ENCODE data around the gene AP2S1. TPM values are rescaled to one million over a fixed set of nuclear protein-coding genes. Genes with fewer than 3 reads are reported as not detected.

The AP2S1 gene
- total and polyA plus RNA-seq, 2 donors (not counting 1 experiment from before 2014, with no cell fraction given) = 143 to 201 TPM

DNA sequence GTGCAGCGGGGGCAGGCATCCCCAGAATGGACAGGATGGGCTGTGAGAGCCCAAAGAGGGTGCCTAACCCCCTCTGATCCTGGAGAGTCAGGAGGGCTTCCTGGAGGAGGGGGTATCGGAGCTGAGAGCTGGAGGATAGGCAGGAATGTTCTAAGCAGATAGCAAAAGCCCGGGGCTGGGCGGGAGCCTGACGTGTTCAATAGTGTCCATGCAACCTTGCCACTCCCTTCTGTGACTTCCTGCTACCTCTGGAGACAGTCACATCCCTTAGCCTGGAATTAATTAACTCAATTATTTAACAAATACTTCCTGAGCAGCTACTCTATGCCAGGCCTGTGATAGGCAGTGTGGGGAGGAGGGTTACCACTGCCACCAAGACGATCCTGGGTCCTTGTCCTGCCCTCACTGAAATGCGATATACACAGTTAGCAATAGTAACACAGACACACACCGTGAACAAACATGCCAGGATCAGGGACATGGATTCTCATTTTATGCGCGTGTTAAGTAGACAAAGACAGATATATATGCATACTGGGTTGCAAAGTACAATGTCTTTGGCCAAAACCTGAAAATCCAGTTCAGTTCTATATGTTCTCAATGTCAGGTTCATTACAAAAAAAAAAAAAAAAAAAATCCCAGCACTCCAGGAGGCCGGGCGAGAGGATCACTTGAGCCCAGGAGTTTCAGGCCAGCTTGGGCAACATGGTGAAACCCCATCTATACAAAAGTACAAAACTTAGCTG lies 10.7 kb downstream of the AP2S1 start:
- Histone ChIP-seq H3K36me3 (ENCODE audit: control insufficient read depth, insufficient read depth, low read length) (peaks cover 19% of the 10 kb centered on the region), H3K79me2 (ENCODE audit: control insufficient read depth, insufficient read depth, low read length) (peaks cover 7% of the 10 kb centered on the region), H4K20me1 (ENCODE audit: control insufficient read depth, extremely low read depth, insufficient read depth, low read length) (no peaks in the 10 kb centered on the region), H3K27ac (ENCODE audit: insufficient read depth, low read length) (no peak overlapping the region), H3K27me3 (ENCODE audit: control insufficient read depth, insufficient read depth, low read length) (no peaks in the 10 kb centered on the region), H3K4me2 (ENCODE audit: extremely low read depth, insufficient read depth, low read length) (no peak overlapping the region), H3K4me3 (replicated peaks in 1 of 4; ENCODE audit: control extremely low read depth in 1 of 4, insufficient read depth in 1 of 4, low read depth in 3 of 4, low read length in 4 of 4) (no peak overlapping the region), H3K9me3 (ENCODE audit: control insufficient read depth, insufficient read depth, low read depth, low read length) (no peaks in the 10 kb centered on the region), H3K9ac (ENCODE audit: insufficient read depth, low read length) (no peak overlapping the region), H3K4me1 (ENCODE audit: control insufficient read depth, extremely low read depth, insufficient read depth, low read length) (peaks cover 6% of the 10 kb centered on the region), H2AFZ (ENCODE audit: low read length) (no peak overlapping the region)
- no peak for TF ChIP-seq EZH2 (IDR thresholded peaks at IDR 0.05; ENCODE audit: low read length, missing control alignments)
- TF ChIP-seq, protein P1, sequence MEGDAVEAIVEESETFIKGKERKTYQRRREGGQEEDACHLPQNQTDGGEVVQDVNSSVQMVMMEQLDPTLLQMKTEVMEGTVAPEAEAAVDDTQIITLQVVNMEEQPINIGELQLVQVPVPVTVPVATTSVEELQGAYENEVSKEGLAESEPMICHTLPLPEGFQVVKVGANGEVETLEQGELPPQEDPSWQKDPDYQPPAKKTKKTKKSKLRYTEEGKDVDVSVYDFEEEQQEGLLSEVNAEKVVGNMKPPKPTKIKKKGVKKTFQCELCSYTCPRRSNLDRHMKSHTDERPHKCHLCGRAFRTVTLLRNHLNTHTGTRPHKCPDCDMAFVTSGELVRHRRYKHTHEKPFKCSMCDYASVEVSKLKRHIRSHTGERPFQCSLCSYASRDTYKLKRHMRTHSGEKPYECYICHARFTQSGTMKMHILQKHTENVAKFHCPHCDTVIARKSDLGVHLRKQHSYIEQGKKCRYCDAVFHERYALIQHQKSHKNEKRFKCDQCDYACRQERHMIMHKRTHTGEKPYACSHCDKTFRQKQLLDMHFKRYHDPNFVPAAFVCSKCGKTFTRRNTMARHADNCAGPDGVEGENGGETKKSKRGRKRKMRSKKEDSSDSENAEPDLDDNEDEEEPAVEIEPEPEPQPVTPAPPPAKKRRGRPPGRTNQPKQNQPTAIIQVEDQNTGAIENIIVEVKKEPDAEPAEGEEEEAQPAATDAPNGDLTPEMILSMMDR (conservative IDR thresholded peaks at IDR 0.05 in 1 of 2, IDR thresholded peaks at IDR 0.05 in 1 of 2; ENCODE audit: low read depth in 1 of 2, low read length in 2 of 2) = no peak
- no peak for DNase-seq (ENCODE audit: low read depth in 2 of 2)

DNA sequence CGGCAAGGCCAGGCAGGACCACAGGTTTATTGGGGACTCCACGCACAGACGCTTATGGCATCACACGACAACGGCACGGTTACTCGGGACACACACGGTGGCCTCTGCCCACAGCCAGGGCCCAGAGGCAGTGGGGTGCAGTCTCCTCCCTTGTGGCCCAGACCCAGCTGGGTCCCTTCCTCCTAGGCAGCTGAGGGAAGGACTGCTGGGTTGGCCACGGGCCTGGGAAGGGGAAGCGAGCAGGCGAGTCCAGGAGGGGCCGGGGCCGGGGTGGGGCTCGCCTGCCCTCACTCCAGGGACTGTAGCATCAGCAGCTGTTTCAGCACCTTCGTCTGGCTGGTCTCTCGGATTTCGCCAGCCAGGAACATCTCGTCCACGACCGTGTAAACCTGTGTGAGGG lies 12.5 kb downstream of the AP2S1 start:
- no peak overlapping the region for H3K27ac ChIP-seq (ENCODE audit: insufficient read depth, low read length)
- no peaks in the 10 kb centered on the region for H3K27me3 ChIP-seq (ENCODE audit: control insufficient read depth, insufficient read depth, low read length)
- peaks cover 6% of the 10 kb centered on the region for H3K4me1 ChIP-seq (ENCODE audit: control insufficient read depth, extremely low read depth, insufficient read depth, low read length)
- no peak for DNase-seq (ENCODE audit: low read depth in 2 of 2)
- H4K20me1 ChIP-seq (ENCODE audit: control insufficient read depth, extremely low read depth, insufficient read depth, low read length) = no peaks in the 10 kb centered on the region
- H3K9ac ChIP-seq (ENCODE audit: insufficient read depth, low read length) = no peak overlapping the region
- H3K4me2 ChIP-seq (ENCODE audit: extremely low read depth, insufficient read depth, low read length) = no peak overlapping the region
- no peak overlapping the region for H3K4me3 ChIP-seq (replicated peaks in 1 of 4; ENCODE audit: control extremely low read depth in 1 of 4, insufficient read depth in 1 of 4, low read depth in 3 of 4, low read length in 4 of 4)
- no peaks in the 10 kb centered on the region for H3K9me3 ChIP-seq (ENCODE audit: control insufficient read depth, insufficient read depth, low read depth, low read length)
- no peak for TF ChIP-seq EZH2 (IDR thresholded peaks at IDR 0.05; ENCODE audit: low read length, missing control alignments)
- TF ChIP-seq, protein P1 (conservative IDR thresholded peaks at IDR 0.05 in 1 of 2, IDR thresholded peaks at IDR 0.05 in 1 of 2; ENCODE audit: low read depth in 1 of 2, low read length in 2 of 2) = no peak
- peaks cover 7% of the 10 kb centered on the region for H3K79me2 ChIP-seq (ENCODE audit: control insufficient read depth, insufficient read depth, low read length)
- peaks cover 17% of the 10 kb centered on the region for H3K36me3 ChIP-seq (ENCODE audit: control insufficient read depth, insufficient read depth, low read length)
- H2AFZ ChIP-seq (ENCODE audit: low read length) = no peak overlapping the region

DNA sequence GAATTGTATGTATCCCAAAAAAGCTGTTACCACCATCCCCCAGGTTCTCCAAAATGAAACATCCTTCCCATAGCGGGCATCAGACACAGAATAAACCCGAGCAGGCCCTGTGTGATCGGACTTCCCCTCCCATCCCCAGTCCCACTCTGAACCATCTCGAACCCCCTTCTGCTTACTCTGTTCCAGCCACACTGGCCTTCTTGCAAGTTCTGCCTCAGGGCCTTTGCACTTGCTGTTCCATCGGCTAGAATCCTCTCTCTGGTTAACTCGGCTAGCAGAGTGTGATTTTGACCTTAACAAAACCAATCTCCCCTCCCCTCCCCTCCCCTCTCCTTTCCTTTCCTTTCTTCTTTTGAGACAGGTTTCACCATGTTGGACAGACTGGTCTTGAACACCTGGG lies 15.7 kb downstream of the AP2S1 start:
- H3K4me2 ChIP-seq (ENCODE audit: extremely low read depth, insufficient read depth, low read length) = no peak overlapping the region
- H2AFZ ChIP-seq (ENCODE audit: low read length) = no peak overlapping the region
- TF ChIP-seq, protein P1 (conservative IDR thresholded peaks at IDR 0.05 in 1 of 2, IDR thresholded peaks at IDR 0.05 in 1 of 2; ENCODE audit: low read depth in 1 of 2, low read length in 2 of 2) = no peak
- TF ChIP-seq EZH2 (IDR thresholded peaks at IDR 0.05; ENCODE audit: low read length, missing control alignments) = no peak
- no peak overlapping the region for H3K4me3 ChIP-seq (replicated peaks in 1 of 4; ENCODE audit: control extremely low read depth in 1 of 4, insufficient read depth in 1 of 4, low read depth in 3 of 4, low read length in 4 of 4)
- no peaks in the 10 kb centered on the region for H4K20me1 ChIP-seq (ENCODE audit: control insufficient read depth, extremely low read depth, insufficient read depth, low read length)
- H3K27ac ChIP-seq (ENCODE audit: insufficient read depth, low read length) = no peak overlapping the region
- H3K36me3 ChIP-seq (ENCODE audit: control insufficient read depth, insufficient read depth, low read length) = peaks cover 11% of the 10 kb centered on the region
- DNase-seq (ENCODE audit: low read depth in 2 of 2) = no peak
- H3K9ac ChIP-seq (ENCODE audit: insufficient read depth, low read length) = no peak overlapping the region
- H3K9me3 ChIP-seq (ENCODE audit: control insufficient read depth, insufficient read depth, low read depth, low read length) = no peaks in the 10 kb centered on the region
- H3K79me2 ChIP-seq (ENCODE audit: control insufficient read depth, insufficient read depth, low read length) = peaks cover under 1% of the 10 kb centered on the region
- H3K4me1 ChIP-seq (ENCODE audit: control insufficient read depth, extremely low read depth, insufficient read depth, low read length) = no peaks in the 10 kb centered on the region
- no peaks in the 10 kb centered on the region for H3K27me3 ChIP-seq (ENCODE audit: control insufficient read depth, insufficient read depth, low read length)
